H1 (cell line): ENCODE data around the gene POGLUT2. TPM values are rescaled to one million over a fixed set of nuclear protein-coding genes. Genes with fewer than 3 reads are reported as not detected.

Source experiments
- E2F6 ChIP-seq: IDR thresholded peaks from 2 replicates; pipeline ENCODE4 v1.6.1; 2012; ENCODE audit warnings: inconsistent platforms
- HDAC6 ChIP-seq: IDR thresholded peaks from one replicate; pipeline ENCODE4 v1.7.1; 2012; ENCODE audit warnings: low read depth, mild to moderate bottlenecking, inconsistent platforms, low read length, moderate library complexity
- polyA plus RNA-seq, 7 experiments: library from polyadenylated mRNA; depleted of rRNA in 3 of 7; stranded (reverse) in 5 of 7; unstranded in 2 of 7; fragments of >200 nt in 5 of 7; fragments of 200-250 nt in 2 of 7; gene quantifications; 1 replicate in 5 of 7; 2 replicates in 1 of 7; 4 replicates in 1 of 7; pipeline versions ENCODE4 v1.2.1 to v1.2.3, GENCODE V29; 2011 to 2013; ENCODE audit warnings: missing spikeins in 2 of 7, mixed read lengths in 2 of 7
- total RNA-seq: library from RNA; stranded (reverse); fragmentation: NEBNext Ultra II Directional; extraction: Animal tissue kit (Norgen Biotek cat#: 25700); gene quantifications from 2 replicates; pipeline ENCODE4 v1.2.1, GENCODE V29; 2021

POGLUT2 gene
- total and polyA plus RNA-seq, 2 of the 8 experiments (the other 6 are each of a cell fraction or from before 2014, with no cell fraction given), result 9.9 to 22.3 TPM

GRCh38 chr13:102798581-102799425, at the start of gene POGLUT2, which contains the start of gene BIVM (continued):
- peak; percentile 60; the same call in 1 of the 2 replicates for TF ChIP-seq E2F6
- TF ChIP-seq HDAC6, result no peak
